Neural progenitor cell (in vitro differentiated cells): Measurements from ENCODE around the gene GTF2IRD1. TPM values are rescaled to one million over a fixed set of nuclear protein-coding genes. Genes with fewer than 3 reads are reported as not detected.

Experiments used
- DNase-seq: peaks from one replicate; pipeline ENCODE4 v3.0.0-alpha.2; 2016; ENCODE audit warnings: low spot score
- H2AFZ ChIP-seq: fragments of 200-600 bp; sonication (generic); replicated peaks from 2 replicates; pipeline ENCODE4 v1.6.1; 2016; ENCODE audit warnings: antibody characterized with exemption
- H3F3A ChIP-seq: fragments of 200-600 bp; sonication (generic); 2 replicates; pipeline ENCODE4 v1.6.1; 2016; ENCODE audit warnings: antibody characterized with exemption, low read depth
- H3K27ac ChIP-seq: fragments of 200-600 bp; sonication (generic); 2 replicates; pipeline ENCODE4 v1.5.1; 2016; ENCODE audit warnings: mild to moderate bottlenecking
- H3K27me3 ChIP-seq: fragments of 200-600 bp; sonication (generic); 2 replicates; pipeline ENCODE4 v1.6.1; 2016; ENCODE audit warnings: mild to moderate bottlenecking, moderate library complexity
- H3K36me3 ChIP-seq: fragments of 200-600 bp; sonication (generic); 2 replicates; pipeline ENCODE4 v1.5.1; 2016
- H3K4me1 ChIP-seq: fragments of 200-600 bp; sonication (generic); 2 replicates; pipeline ENCODE4 v1.6.1; 2016; ENCODE audit warnings: mixed run types
- H3K4me2 ChIP-seq: fragments of 200-600 bp; sonication (generic); 2 replicates; pipeline ENCODE4 v1.6.1; 2016
- H3K4me3 ChIP-seq: fragments of 200-600 bp; sonication (generic); 2 replicates; pipeline ENCODE4 v1.5.1; 2016
- H3K79me2 ChIP-seq: fragments of 200-600 bp; sonication (generic); 2 replicates; pipeline ENCODE4 v1.6.1; 2016; ENCODE audit warnings: low read depth
- H3K9ac ChIP-seq: fragments of 200-600 bp; sonication (generic); 2 replicates; pipeline ENCODE4 v1.6.1; 2016
- H3K9me3 ChIP-seq: fragments of 200-600 bp; sonication (generic); 2 replicates; pipeline ENCODE4 v1.5.1; 2016; ENCODE audit warnings: low read depth
- H4K20me1 ChIP-seq: fragments of 200-600 bp; sonication (generic); 2 replicates; pipeline ENCODE4 v1.6.1; 2016; ENCODE audit warnings: low read depth
- H3K27ac Mint-ChIP-seq: 3 replicates; pipeline ENCODE4 v1.8.0; 2021; ENCODE audit warnings: mixed read lengths
- H3K27me3 Mint-ChIP-seq: 2 replicates; pipeline ENCODE4 v1.8.0; 2022; ENCODE audit warnings: low read depth, mild to moderate bottlenecking, inconsistent platforms, moderate library complexity, mixed read lengths; ENCODE audit not compliant: insufficient read depth
- H3K36me3 Mint-ChIP-seq: 3 replicates; pipeline ENCODE4 v1.8.0; 2021; ENCODE audit warnings: mixed read lengths
- H3K4me1 Mint-ChIP-seq: 3 replicates; pipeline ENCODE4 v1.8.0; 2021; ENCODE audit warnings: mixed read lengths
- H3K4me3 Mint-ChIP-seq: 3 replicates; pipeline ENCODE4 v1.8.0; 2021; ENCODE audit warnings: mild to moderate bottlenecking, moderate library complexity, mixed read lengths
- H3K9me3 Mint-ChIP-seq: 3 replicates; pipeline ENCODE4 v1.8.0; 2020; ENCODE audit warnings: mixed read lengths
- CTCF ChIP-seq: fragments of 200-600 bp; sonication (generic); IDR thresholded peaks from 2 replicates; pipeline ENCODE4 v1.5.1; 2017; ENCODE audit warnings: antibody characterized with exemption, mild to moderate bottlenecking
- EZH2 ChIP-seq: fragments of 200-600 bp; sonication (generic); IDR thresholded peaks from 2 replicates; pipeline ENCODE4 v1.6.1; 2017; ENCODE audit warnings: antibody characterized with exemption, mild to moderate bottlenecking, moderate library complexity
- EZH2phosphoT487 ChIP-seq: fragments of 200-600 bp; sonication (generic); IDR thresholded peaks from 2 replicates; pipeline ENCODE4 v1.6.1; 2017; ENCODE audit warnings: antibody characterized with exemption
- total RNA-seq: library from RNA; depleted of rRNA; stranded (reverse); fragments of >200 nt; gene quantifications from 2 replicates; pipeline ENCODE4 v1.2.3, GENCODE V29; 2015; ENCODE audit warnings: low replicate concordance

The GTF2IRD1 gene
- total RNA-seq, 1 donor from 2014 or later, result 25.6 TPM

GRCh38 chr7:74569501-74570075 is 115.9 kb downstream of the GTF2IRD1 start:
- Histone ChIP-seq H3K27ac (no peak overlapping the region), H3K9me3 (no peaks in the 10 kb centered on the region), H3K36me3 (no peaks in the 10 kb centered on the region), H3K9ac (no peak overlapping the region), H3K4me2 (no peak overlapping the region), H3K79me2 (no peaks in the 10 kb centered on the region), H3K4me3 (no peak overlapping the region), H3K4me1 (no peaks in the 10 kb centered on the region), H2AFZ (no peak overlapping the region), H3F3A (no peaks in the 10 kb centered on the region), H3K27me3 (no peaks in the 10 kb centered on the region), H4K20me1 (no peaks in the 10 kb centered on the region)
- no peak for DNase-seq
- Mint-ChIP-seq H3K27me3 (peaks cover 3% of the 10 kb centered on the region), H3K36me3 (peaks cover 22% of the 10 kb centered on the region), H3K27ac (peak overlapping the region; percentile 94), H3K4me3 (peak overlapping the region; percentile 19), H3K4me1 (peaks cover 24% of the 10 kb centered on the region), H3K9me3 (no peaks in the 10 kb centered on the region)
- TF ChIP-seq EZH2, result no peak
- TF ChIP-seq CTCF, result no peak

GRCh38 chr7:74570533-74571156 is 116.9 kb downstream of the GTF2IRD1 start:
- no peak overlapping the region for H3K4me2 ChIP-seq
- no peak overlapping the region for H3K4me3 ChIP-seq
- Mint-ChIP-seq H3K9me3 (no peaks in the 10 kb centered on the region), H3K27ac (peak overlapping the region; percentile 63), H3K36me3 (peaks cover 26% of the 10 kb centered on the region), H3K4me1 (peaks cover 24% of the 10 kb centered on the region), H3K27me3 (peaks cover 3% of the 10 kb centered on the region), H3K4me3 (peak overlapping the region; percentile 52)
- no peaks in the 10 kb centered on the region for H3K36me3 ChIP-seq
- no peak overlapping the region for H3K27ac ChIP-seq
- no peak overlapping the region for H2AFZ ChIP-seq
- no peaks in the 10 kb centered on the region for H3K27me3 ChIP-seq
- no peaks in the 10 kb centered on the region for H3F3A ChIP-seq
- H3K4me1 ChIP-seq, result no peaks in the 10 kb centered on the region
- TF ChIP-seq EZH2phosphoT487, result no peak
- no peak for TF ChIP-seq EZH2
- no peak for TF ChIP-seq CTCF
- H3K9ac ChIP-seq, result no peak overlapping the region
- no peaks in the 10 kb centered on the region for H4K20me1 ChIP-seq
- no peaks in the 10 kb centered on the region for H3K79me2 ChIP-seq
- H3K9me3 ChIP-seq, result no peaks in the 10 kb centered on the region
- DNase-seq, result no peak

DNA sequence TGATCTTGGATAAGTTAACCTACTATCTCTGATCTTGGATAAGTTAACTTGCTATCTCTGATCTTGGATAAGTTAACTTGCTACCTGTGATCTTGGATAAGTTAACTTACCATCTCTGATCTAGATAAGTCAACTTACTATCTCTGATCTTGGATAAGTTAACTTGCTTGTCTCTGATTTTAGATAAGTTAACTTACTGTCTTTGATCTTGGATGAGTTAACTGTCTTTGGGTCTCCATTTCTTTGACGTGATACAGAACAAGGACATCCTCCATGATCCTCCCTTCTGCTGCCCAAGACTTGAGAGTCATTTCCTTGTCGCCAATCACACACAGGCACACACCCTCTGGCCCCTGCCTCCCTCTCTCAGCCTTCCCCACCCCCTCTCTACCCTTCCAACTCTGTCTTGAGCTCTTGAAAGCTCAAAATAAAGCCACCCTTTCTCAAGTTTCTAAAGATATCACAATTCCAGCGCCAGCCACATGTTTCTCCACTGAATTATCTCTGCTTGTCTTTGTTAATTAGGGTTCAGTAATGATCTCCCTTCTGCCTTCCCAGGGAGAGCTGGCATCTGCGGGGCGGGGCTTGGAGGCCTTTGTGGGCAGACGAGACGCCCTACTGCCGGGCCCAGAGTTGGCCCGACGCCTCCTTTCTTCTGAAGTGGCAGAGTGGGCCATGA is 118.7 kb downstream of the GTF2IRD1 start:
- H3K9me3 Mint-ChIP-seq, result no peaks in the 10 kb centered on the region
- H3K27ac Mint-ChIP-seq, result no peak overlapping the region
- H3K4me2 ChIP-seq, result no peak overlapping the region
- no peaks in the 10 kb centered on the region for H3K36me3 ChIP-seq
- no peaks in the 10 kb centered on the region for H3K27me3 ChIP-seq
- no peaks in the 10 kb centered on the region for H3K9me3 ChIP-seq
- no peak overlapping the region for H3K4me3 Mint-ChIP-seq
- peaks cover 3% of the 10 kb centered on the region for H3K27me3 Mint-ChIP-seq
- H3F3A ChIP-seq, result no peaks in the 10 kb centered on the region
- no peak overlapping the region for H3K4me3 ChIP-seq
- no peaks in the 10 kb centered on the region for H3K4me1 ChIP-seq
- H4K20me1 ChIP-seq, result no peaks in the 10 kb centered on the region
- H3K4me1 Mint-ChIP-seq, result peaks cover 21% of the 10 kb centered on the region
- TF ChIP-seq CTCF (no peak), EZH2phosphoT487 (no peak), EZH2 (no peak)
- H3K27ac ChIP-seq, result no peak overlapping the region
- DNase-seq, result no peak
- no peaks in the 10 kb centered on the region for H3K79me2 ChIP-seq
- no peak overlapping the region for H2AFZ ChIP-seq
- H3K36me3 Mint-ChIP-seq, result peaks cover 22% of the 10 kb centered on the region
- H3K9ac ChIP-seq, result no peak overlapping the region
